Liver (tissue), 9 donors: Measurements from ENCODE around the gene PFDN2. TPM values are rescaled to one million over a fixed set of nuclear protein-coding genes. Genes with fewer than 3 reads are reported as not detected.

Experiments used
- DNase-seq: peaks from one replicate; pipeline ENCODE4 v3.0.0-alpha.2; 2017; ENCODE audit warnings: low spot score
- H3K27ac ChIP-seq, 2 donors: one replicate each; pipeline ENCODE4 v1.7.0; 2013; ENCODE audit warnings: inconsistent platforms in 2 of 2, low read length in 2 of 2, control low read depth in 1 of 2, low read depth in 1 of 2, mild to moderate bottlenecking in 1 of 2
- H3K27me3 ChIP-seq, 4 donors: one replicate each; pipeline versions ENCODE4 v1.6.1 to v1.7.0; 2013; ENCODE audit warnings: low read length in 3 of 4, inconsistent platforms in 1 of 4, mild to moderate bottlenecking in 1 of 4, moderate library complexity in 1 of 4; ENCODE audit not compliant: control insufficient read depth in 4 of 4, insufficient read depth in 4 of 4
- H3K36me3 ChIP-seq, 4 donors: one replicate each; pipeline versions ENCODE4 v1.6.1 to v1.7.0; 2013; ENCODE audit warnings: low read length in 3 of 4, mild to moderate bottlenecking in 3 of 4, low read depth in 1 of 4, moderate library complexity in 1 of 4; ENCODE audit not compliant: control insufficient read depth in 4 of 4, insufficient read depth in 3 of 4
- H3K4me1 ChIP-seq, 4 donors: one replicate each; pipeline versions ENCODE4 v1.6.1 to v1.7.0; 2013; ENCODE audit warnings: low read length in 3 of 4, mild to moderate bottlenecking in 3 of 4, moderate library complexity in 1 of 4; ENCODE audit not compliant: control insufficient read depth in 4 of 4, insufficient read depth in 4 of 4
- H3K4me3 ChIP-seq, 3 donors: one replicate each; pipeline versions ENCODE4 v1.6.1 to v1.7.0; 2013; ENCODE audit warnings: low read length in 3 of 3, control low read depth in 1 of 3, low read depth in 1 of 3, mild to moderate bottlenecking in 1 of 3
- H3K9ac ChIP-seq, 2 donors: one replicate each; pipeline ENCODE4 v1.7.0; 2013; ENCODE audit warnings: low read length in 2 of 2, mild to moderate bottlenecking in 2 of 2, moderate library complexity in 2 of 2, control low read depth in 1 of 2, low read depth in 1 of 2
- H3K9me3 ChIP-seq, 4 donors: one replicate each; pipeline versions ENCODE4 v1.6.1 to v1.7.0; 2013; ENCODE audit warnings: low read length in 3 of 4; ENCODE audit not compliant: control insufficient read depth in 4 of 4
- ATF3 ChIP-seq: IDR thresholded peaks from 2 replicates; pipeline ENCODE4 v1.6.1; 2016; ENCODE audit warnings: antibody characterized with exemption
- CTCF ChIP-seq: fragments of 150-350 bp; IDR thresholded peaks from 2 replicates; pipeline ENCODE4 v1.5.1; 2017; ENCODE audit warnings: improper control_type of control experiment, low read depth, low read length; ENCODE audit not compliant: missing input control
- EGR1 ChIP-seq, 2 donors: IDR thresholded peaks; 2 replicates each; pipeline ENCODE4 v1.6.1; 2016 to 2018; ENCODE audit warnings: antibody characterized with exemption in 2 of 2, low read depth in 2 of 2
- FOXA1 ChIP-seq: IDR thresholded peaks from 2 replicates; pipeline ENCODE4 v1.6.1; 2016; ENCODE audit warnings: antibody characterized with exemption
- FOXA2 ChIP-seq: IDR thresholded peaks from 2 replicates; pipeline ENCODE4 v1.6.1; 2016; ENCODE audit warnings: antibody characterized with exemption
- GABPA ChIP-seq, 2 donors: IDR thresholded peaks in 1 of 2; conservative IDR thresholded peaks in 1 of 2; 2 replicates each; pipeline ENCODE4 v1.6.1; 2016; ENCODE audit warnings: antibody characterized with exemption in 2 of 2, mild to moderate bottlenecking in 1 of 2, moderate library complexity in 1 of 2
- HNF4A ChIP-seq, 2 donors: conservative IDR thresholded peaks; 2 replicates each; pipeline ENCODE4 v1.6.1; 2016; ENCODE audit warnings: antibody characterized with exemption in 2 of 2, mild to moderate bottlenecking in 2 of 2
- HNF4G ChIP-seq: IDR thresholded peaks from 2 replicates; pipeline ENCODE4 v1.6.1; 2016; ENCODE audit warnings: antibody characterized with exemption
- JUND ChIP-seq, 2 donors: IDR thresholded peaks; 2 replicates each; pipeline ENCODE4 v1.6.1; 2016; ENCODE audit warnings: antibody characterized with exemption in 2 of 2
- MAX ChIP-seq: IDR thresholded peaks from 2 replicates; pipeline ENCODE4 v1.6.1; 2016; ENCODE audit warnings: antibody characterized with exemption
- NR2F2 ChIP-seq: IDR thresholded peaks from 2 replicates; pipeline ENCODE4 v1.6.1; 2016; ENCODE audit warnings: antibody characterized with exemption
- RAD21 ChIP-seq, 2 donors: IDR thresholded peaks; 2 replicates each; pipeline ENCODE4 v1.6.1; 2016; ENCODE audit warnings: antibody characterized with exemption in 2 of 2, mild to moderate bottlenecking in 2 of 2
- REST ChIP-seq: IDR thresholded peaks from 2 replicates; pipeline ENCODE4 v1.6.1; 2016; ENCODE audit warnings: antibody characterized with exemption, mild to moderate bottlenecking
- RXRA ChIP-seq, 2 donors: IDR thresholded peaks; 2 replicates each; pipeline ENCODE4 v1.6.1; 2017 to 2018; ENCODE audit warnings: antibody characterized with exemption in 2 of 2, mild to moderate bottlenecking in 1 of 2
- SP1 ChIP-seq: IDR thresholded peaks from 2 replicates; pipeline ENCODE4 v1.6.1; 2018; ENCODE audit warnings: antibody characterized with exemption, mild to moderate bottlenecking
- YY1 ChIP-seq: IDR thresholded peaks from 2 replicates; pipeline ENCODE4 v1.6.1; 2016; ENCODE audit warnings: antibody characterized with exemption, mild to moderate bottlenecking
- ZBTB33 ChIP-seq: IDR thresholded peaks from 2 replicates; pipeline ENCODE4 v1.6.1; 2016; ENCODE audit warnings: antibody characterized with exemption
- WGBS: extraction: QIAGEN DNeasy Blood & Tissue Kit; methylation state at CpG from one replicate; pipeline ENCODE4 v1.1.7; 2013; 5-methylcytosine and 5-hydroxymethylcytosine counted together
- polyA plus RNA-seq, 2 donors: library from polyadenylated mRNA; stranded (reverse) in 1 of 2; unstranded in 1 of 2; fragments of 200-250 nt in 1 of 2; fragments of >200 nt in 1 of 2; fragmentation: Nextera tagmentation in 1 of 2; extraction: Ambion mirVana in 1 of 2; gene quantifications; one replicate each; pipeline versions ENCODE4 v1.2.1 to v1.2.3, GENCODE V29; 2013 to 2015
- total RNA-seq, 2 donors: library from RNA; depleted of rRNA; stranded (reverse); fragments of >200 nt; gene quantifications; one replicate each; pipeline ENCODE4 v1.2.3, GENCODE V29; 2014
- donor health status: healthy.
- donor health status: healthy.
- donor health status: healthy.
- donor health status: healthy.
- donor health status: healthy.

The PFDN2 gene
- total and polyA plus RNA-seq, 4 donors = 12.4 to 61.9 (median 34.0) TPM

GRCh38 chr1:161091093-161091492 is 26.7 kb downstream of the PFDN2 start (continued):
- no peak for TF ChIP-seq ZBTB33
- peak in 1 of 2 donors; percentile 14 for TF ChIP-seq JUND (IDR thresholded peaks at IDR 0.05)
- peak; percentile 63 for TF ChIP-seq SP1

GRCh38 chr1:161090617-161091016 is 27.2 kb downstream of the PFDN2 start:
- Histone ChIP-seq H3K27me3 (no peaks in the 10 kb centered on the region), H3K36me3 (no peaks in the 10 kb centered on the region), H3K9ac (no peak overlapping the region), H3K9me3 (no peaks in the 10 kb centered on the region), H3K4me3 (no peak overlapping the region), H3K4me1 (peaks cover 0 to 1% (median 0%) of the 10 kb centered on the region in 4 donors), H3K27ac (no peak overlapping the region)
- no peak for TF ChIP-seq JUND (IDR thresholded peaks at IDR 0.05)
- WGBS = 73% methylated on average over 3 of the region's 3 CpGs
- no peak for DNase-seq

- DNase-seq = no peak
- Histone ChIP-seq H3K9ac (no peak overlapping the region), H3K27me3 (no peaks in the 10 kb centered on the region), H3K9me3 (no peaks in the 10 kb centered on the region), H3K4me3 (no peak overlapping the region), H3K36me3 (no peaks in the 10 kb centered on the region), H3K4me1 (peaks cover 0 to 1% (median 0%) of the 10 kb centered on the region in 4 donors), H3K27ac (no peak overlapping the region)
- TF ChIP-seq EGR1 (IDR thresholded peaks at IDR 0.05; ENCODE audit: low read depth in 2 of 2) = no peak
- no peak for TF ChIP-seq HNF4G
- 96% methylated on average over 5 of the region's 5 CpGs for WGBS
These were observed 27.9 kb downstream of the PFDN2 start for GRCh38 chr1:161089938-161090337.

- no peak for DNase-seq
- Histone ChIP-seq H3K9me3 (no peaks in the 10 kb centered on the region), H3K4me3 (no peak within 1 kb of the TSS), H3K4me1 (peaks cover 0 to 1% (median 0%) of the 10 kb centered on the region in 4 donors), H3K36me3 (no peaks in the 10 kb centered on the region), H3K27ac (no peak within 1 kb of the TSS), H3K27me3 (no peaks in the 10 kb centered on the region), H3K9ac (no peak within 1 kb of the TSS)
- TF ChIP-seq REST (no peak), NR2F2 (no peak), EGR1 (IDR thresholded peaks at IDR 0.05; ENCODE audit: low read depth in 2 of 2) (no peak), JUND (IDR thresholded peaks at IDR 0.05) (no peak), CTCF (no peak), RAD21 (IDR thresholded peaks at IDR 0.05) (no peak), GABPA (IDR thresholded peaks at IDR 0.05 in 1 of 2, conservative IDR thresholded peaks at IDR 0.05 in 1 of 2) (no peak), MAX (no peak), FOXA1 (no peak), HNF4A (conservative IDR thresholded peaks at IDR 0.05) (no peak), SP1 (no peak), RXRA (IDR thresholded peaks at IDR 0.05) (no peak), FOXA2 (no peak), YY1 (no peak), ATF3 (no peak)
- WGBS = 73% methylated on average over 22 of the region's 22 CpGs
These were observed 28.4 kb downstream of the PFDN2 start, which contains the start of gene NECTIN4 for GRCh38 chr1:161089251-161089924. Gene NECTIN4 (minus strand): TSS chr1:161089558. CDS start chr1:161089296, 262 bp downstream.
